Astrocyte of the spinal cord (primary cell): ENCODE results near the gene ANKRD60.

Source experiments
- DNase-seq: peaks from one replicate; pipeline ENCODE4 v3.0.0; 2011; ENCODE audit warnings: low read depth, low spot score
- H3K4me3 ChIP-seq: 2 replicates; pipeline ENCODE4 v1.5.1; 2011; ENCODE audit warnings: low read depth, mild to moderate bottlenecking, low read length, moderate library complexity
- in situ Hi-C: cut with HindIII; loops from 2 replicates; pipeline ENCODE4 v1.10.0; 2017; ENCODE audit warnings: low sequenced_read_pairs
- TF ChIP-seq, protein P1 (sequence below): IDR thresholded peaks from 2 replicates; pipeline ENCODE4 v1.5.1; 2012; ENCODE audit warnings: low read depth, mild to moderate bottlenecking, low read length, inconsistent platforms

Gene ANKRD60

GRCh38 chr20:58268936-58269619 lies 40.6 kb upstream of the ANKRD60 start:
- TF ChIP-seq, protein P1, sequence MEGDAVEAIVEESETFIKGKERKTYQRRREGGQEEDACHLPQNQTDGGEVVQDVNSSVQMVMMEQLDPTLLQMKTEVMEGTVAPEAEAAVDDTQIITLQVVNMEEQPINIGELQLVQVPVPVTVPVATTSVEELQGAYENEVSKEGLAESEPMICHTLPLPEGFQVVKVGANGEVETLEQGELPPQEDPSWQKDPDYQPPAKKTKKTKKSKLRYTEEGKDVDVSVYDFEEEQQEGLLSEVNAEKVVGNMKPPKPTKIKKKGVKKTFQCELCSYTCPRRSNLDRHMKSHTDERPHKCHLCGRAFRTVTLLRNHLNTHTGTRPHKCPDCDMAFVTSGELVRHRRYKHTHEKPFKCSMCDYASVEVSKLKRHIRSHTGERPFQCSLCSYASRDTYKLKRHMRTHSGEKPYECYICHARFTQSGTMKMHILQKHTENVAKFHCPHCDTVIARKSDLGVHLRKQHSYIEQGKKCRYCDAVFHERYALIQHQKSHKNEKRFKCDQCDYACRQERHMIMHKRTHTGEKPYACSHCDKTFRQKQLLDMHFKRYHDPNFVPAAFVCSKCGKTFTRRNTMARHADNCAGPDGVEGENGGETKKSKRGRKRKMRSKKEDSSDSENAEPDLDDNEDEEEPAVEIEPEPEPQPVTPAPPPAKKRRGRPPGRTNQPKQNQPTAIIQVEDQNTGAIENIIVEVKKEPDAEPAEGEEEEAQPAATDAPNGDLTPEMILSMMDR: no peak
- in situ Hi-C loops: no loop called here
- peak; percentile 22 for DNase-seq
- no peak overlapping the region for H3K4me3 ChIP-seq

GRCh38 chr20:58268421-58268821 lies 40.0 kb upstream of the ANKRD60 start:
- in situ Hi-C loops: no loop called here
- TF ChIP-seq, protein P1: no peak
- DNase-seq: no peak
- no peak overlapping the region for H3K4me3 ChIP-seq

- no peak overlapping the region for H3K4me3 ChIP-seq
- in situ Hi-C loops: no loop called here
- no peak for DNase-seq
- TF ChIP-seq, protein P1: no peak
Measured at GRCh38 chr20:58267389-58268215, 39.1 kb upstream of the ANKRD60 start.

GRCh38 chr20:58264271-58264670 lies 35.8 kb upstream of the ANKRD60 start:
- no peak for DNase-seq
- TF ChIP-seq, protein P1: no peak
- in situ Hi-C loops: no loop called here
- H3K4me3 ChIP-seq: no peak overlapping the region

GRCh38 chr20:58261660-58262059 lies 33.2 kb upstream of the ANKRD60 start:
- TF ChIP-seq, protein P1: no peak
- in situ Hi-C loops: no loop called here
- DNase-seq: no peak

DNA sequence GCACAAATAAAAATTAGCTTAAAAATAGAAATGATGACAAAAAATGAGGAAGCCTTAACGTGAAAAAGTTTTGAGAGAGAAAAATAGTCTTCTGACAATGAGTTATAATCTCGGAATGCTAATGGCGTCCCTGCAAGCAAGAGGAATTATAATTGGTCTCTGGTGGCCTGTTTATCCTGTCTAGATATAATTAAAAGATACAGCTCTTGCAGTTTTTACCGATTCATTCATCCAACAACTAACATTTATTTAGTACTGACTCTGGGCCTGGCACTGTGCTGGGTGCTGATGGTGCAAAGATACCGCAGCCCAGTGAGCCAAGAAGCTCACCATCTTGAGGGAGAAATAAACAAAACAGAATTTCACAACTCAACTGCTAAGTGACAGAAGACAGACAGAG lies 31.6 kb upstream of the ANKRD60 start:
- TF ChIP-seq, protein P1: no peak
- no peak for DNase-seq
- in situ Hi-C loops: no loop called here
- H3K4me3 ChIP-seq: no peak overlapping the region

More at GRCh38 chr20:58261660-58262059, 33.2 kb upstream of the ANKRD60 start:
- H3K4me3 ChIP-seq: no peak overlapping the region
